GM12892 (cell line): ENCODE data around the gene MAPRE2.

Experiments used
- DNase-seq: peaks from one replicate; pipeline ENCODE4 v3.0.0; 2011; ENCODE audit not compliant: insufficient read length
- FAIRE-seq: peaks from 2 replicates; lab custom pipeline; 2011; peaks lifted over from hg19 to GRCh38; lab: Jason Lieb, UNC
- POLR2A ChIP-seq: IDR thresholded peaks from 2 replicates; pipeline ENCODE4 v1.6.1; 2011; ENCODE audit warnings: low read depth, low read length, control low read depth
- POLR2AphosphoS5 ChIP-seq: IDR thresholded peaks from 2 replicates; pipeline ENCODE4 v1.6.1; 2011; ENCODE audit warnings: low read depth, low read length, control low read depth
- TAF1 ChIP-seq: IDR thresholded peaks from 2 replicates; pipeline ENCODE4 v1.6.1; 2011; ENCODE audit warnings: low read depth, mild to moderate bottlenecking, control low read depth, low read length, borderline replicate concordance

The MAPRE2 gene

DNA sequence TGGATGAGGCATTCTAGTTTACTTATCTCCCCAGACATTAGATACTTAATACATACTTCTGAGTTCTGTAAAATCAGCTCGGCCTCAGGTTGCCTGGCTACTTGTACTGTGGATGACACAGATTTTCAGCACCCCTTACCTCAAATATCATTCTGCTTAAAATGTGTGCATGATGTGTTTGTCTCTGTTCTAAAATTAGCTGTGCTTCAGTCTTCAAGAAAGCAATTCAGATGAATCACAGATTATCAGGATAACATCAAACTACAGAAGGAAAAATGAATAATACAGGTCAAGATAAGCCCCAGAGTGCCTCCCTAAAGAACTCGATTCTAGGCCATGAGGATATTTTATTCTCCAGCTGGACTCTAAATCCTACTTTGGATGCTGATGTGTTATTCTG lies 21.3 kb upstream of the MAPRE2 start:
- no peak for TF ChIP-seq POLR2AphosphoS5
- TF ChIP-seq TAF1: no peak
- FAIRE-seq: no peak

DNA sequence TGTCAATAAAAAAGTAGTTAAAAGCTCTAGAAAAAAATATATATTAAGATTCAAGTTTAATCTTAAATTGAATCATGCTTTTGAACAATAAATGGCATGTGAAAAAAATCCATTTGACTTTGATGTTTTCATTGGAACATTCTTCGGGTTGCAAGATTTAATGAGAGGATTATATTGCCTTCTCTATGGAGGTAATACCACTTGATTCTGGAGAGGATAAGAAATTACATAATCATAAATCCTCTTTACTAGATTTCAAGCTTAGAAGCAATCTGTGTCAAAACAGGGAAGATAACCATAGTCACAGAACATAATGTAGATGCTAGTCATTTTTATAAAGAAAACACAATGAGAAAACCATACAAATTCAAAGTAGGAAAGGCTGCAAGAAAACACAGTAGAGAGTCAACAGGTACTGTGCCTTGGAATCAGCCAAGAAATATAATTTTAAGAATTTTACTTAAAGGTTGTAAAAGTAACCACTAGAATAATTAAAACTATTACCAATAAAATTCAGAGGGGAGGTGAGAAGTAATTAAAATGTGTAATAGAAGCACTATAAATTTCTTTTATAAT lies 18.7 kb upstream of the MAPRE2 start:
- DNase-seq (no peak), FAIRE-seq (no peak)
- no peak for TF ChIP-seq POLR2A
- TF ChIP-seq TAF1: no peak
- no peak for TF ChIP-seq POLR2AphosphoS5

More for the DNA sequence above, 21.3 kb upstream of the MAPRE2 start:
- no peak for DNase-seq

DNA sequence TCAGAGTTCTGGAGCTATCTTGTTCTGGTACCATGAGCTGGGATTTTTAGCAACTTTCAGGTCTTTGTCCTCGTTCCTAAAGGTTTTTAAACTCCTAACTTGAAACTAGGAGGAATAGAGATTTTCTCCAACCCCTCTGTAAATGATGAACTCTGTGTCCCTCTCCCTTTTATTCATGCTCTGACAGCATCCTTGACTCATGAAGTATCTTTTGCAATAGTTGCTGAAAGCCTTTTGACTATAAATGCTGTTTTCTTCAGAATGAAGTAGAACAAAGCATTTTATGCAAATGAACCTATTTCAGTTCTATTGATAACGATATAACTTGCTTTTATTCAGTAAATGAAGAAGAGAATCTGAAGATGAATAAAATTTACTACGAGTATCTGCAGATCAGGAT lies 17.0 kb upstream of the MAPRE2 start:
- DNase-seq: no peak
- TF ChIP-seq POLR2A: no peak
- no peak for TF ChIP-seq TAF1
- TF ChIP-seq POLR2AphosphoS5: no peak
- FAIRE-seq: no peak

DNA sequence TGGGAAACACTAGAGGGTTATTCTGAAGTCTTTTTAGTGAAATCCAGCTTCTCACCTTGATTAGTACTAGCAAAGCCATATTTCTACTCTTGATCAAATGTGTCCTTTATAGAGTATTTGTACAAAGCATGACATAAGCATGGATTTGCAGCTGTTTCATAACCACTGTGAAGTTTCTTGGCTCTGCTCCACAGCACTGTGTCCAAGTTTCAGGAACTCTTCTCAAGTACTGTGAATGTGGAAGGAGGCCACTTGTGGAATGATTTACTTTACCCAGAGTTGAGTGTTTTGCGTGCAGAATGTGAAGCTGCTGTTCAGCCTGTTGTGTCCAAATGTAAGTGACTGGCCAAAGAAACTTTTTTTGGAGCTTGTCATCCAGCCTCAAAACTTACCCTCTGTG lies 16.2 kb upstream of the MAPRE2 start:
- DNase-seq (no peak), FAIRE-seq (no peak)
- TF ChIP-seq POLR2AphosphoS5 (no peak), POLR2A (no peak), TAF1 (no peak)

DNA sequence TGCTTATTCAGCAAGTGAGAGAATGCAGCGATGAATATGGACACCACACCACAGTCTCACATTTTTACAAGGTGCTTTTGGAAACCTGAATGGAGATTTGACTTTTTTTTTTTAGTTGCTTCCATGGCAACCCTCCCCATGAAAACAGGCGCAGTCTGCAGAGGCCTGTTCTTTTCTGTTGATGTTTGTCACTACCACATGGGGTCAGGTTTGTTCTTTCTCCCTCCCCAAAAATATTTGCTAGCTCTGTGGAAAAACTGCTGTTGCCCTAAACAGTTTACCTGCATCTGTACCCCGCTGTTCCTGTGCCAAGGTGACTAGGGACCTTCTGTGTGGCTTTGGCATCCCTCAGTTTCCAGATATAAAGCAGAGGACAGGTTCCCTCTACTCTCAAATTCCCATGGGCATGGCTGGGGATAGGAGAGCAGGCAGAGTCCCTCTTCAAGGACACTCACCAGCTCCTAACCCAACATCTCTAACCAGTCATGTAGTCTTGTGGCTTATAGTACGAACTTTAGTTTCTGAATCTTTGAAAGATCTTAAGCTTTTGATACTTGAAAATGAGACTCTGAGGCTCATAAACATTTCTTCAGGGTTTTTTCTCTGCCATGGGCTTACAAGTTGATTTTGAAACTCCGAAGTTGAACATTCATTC lies 14.7 kb upstream of the MAPRE2 start:
- no peak for DNase-seq
- TF ChIP-seq POLR2AphosphoS5: no peak
- TF ChIP-seq TAF1: no peak
- no peak for TF ChIP-seq POLR2A
- FAIRE-seq: no peak

DNA sequence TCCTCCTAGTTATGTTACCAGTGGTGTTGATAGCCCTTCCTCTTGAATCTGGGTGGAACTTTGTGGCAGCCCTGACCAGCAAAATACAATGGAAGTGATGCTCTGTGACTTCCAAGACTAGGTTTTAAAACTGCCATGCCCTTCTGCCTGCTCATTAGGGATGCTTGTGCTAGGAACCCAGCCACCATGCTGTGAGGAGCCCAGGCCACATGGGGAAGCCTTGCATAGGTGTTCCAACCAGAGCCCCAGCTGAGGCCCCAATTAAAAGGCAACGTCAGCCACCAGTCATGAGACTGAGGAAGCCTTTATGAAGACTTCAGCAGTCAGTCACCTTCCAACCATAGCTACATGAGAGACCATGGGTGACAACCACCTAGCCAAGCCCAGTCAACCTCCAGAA lies 14.0 kb upstream of the MAPRE2 start:
- no peak for FAIRE-seq
- TF ChIP-seq POLR2AphosphoS5: no peak
- TF ChIP-seq POLR2A: no peak
- no peak for TF ChIP-seq TAF1
- DNase-seq: no peak

DNA sequence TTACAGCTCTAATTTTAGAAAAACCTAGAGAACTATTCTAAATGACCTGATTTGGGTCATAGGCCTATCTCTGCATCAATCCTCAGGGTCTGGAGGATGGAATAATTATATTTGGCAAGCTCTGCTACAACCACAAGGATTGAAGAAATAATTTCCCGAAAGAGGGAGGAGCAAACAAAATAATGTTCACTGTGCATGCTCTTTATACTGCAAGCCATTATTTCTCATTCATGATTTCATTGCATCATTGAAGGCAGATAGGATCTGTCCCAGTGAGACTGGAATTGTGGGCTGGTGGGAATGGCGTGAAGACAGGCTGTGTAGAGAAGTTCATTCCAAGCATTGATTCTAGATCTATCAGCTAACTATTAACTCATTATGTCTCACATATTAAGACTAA lies 12.7 kb upstream of the MAPRE2 start:
- no peak for TF ChIP-seq POLR2AphosphoS5
- no peak for TF ChIP-seq POLR2A
- TF ChIP-seq TAF1: no peak
- FAIRE-seq (no peak), DNase-seq (no peak)

DNA sequence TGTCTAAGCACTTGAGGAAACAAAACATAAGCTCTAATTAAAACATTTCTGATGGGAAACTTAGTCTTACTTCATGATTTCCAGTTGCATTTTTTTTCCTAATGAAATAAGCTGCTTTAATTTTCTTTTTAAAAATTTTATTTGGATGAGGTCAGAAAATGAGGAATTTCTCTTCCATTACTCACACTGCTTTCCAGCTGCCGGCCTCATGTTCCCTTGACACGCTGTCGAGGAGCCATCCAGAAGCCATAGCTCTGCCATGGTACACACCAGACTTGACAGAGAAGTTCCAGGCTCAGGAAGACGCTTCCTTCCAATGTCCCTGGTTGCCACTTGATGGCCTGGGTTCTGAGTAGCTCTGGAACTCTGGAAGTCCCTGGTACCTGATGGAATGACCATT lies 12.1 kb upstream of the MAPRE2 start:
- no peak for TF ChIP-seq TAF1
- TF ChIP-seq POLR2AphosphoS5: no peak
- TF ChIP-seq POLR2A: no peak
- FAIRE-seq (peak; percentile 40), DNase-seq (no peak)

DNA sequence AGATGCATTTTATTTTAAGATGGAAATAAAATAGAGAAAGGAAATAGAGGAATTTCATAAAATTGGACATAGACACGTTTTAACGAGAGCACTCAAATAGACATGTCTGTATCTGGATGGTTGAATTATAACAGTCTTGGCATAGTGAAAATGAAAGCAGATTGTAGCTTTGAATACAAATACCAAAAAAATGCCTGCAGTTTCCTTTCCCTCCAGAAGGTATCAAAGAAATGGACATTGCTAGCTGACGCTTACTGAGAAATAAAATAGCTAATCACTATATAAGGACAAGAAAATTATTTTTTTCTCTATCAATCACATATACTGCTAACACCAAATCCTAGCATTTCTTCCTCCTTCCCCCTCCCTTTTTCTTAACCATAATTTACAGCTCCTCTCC lies 11.4 kb upstream of the MAPRE2 start:
- DNase-seq: no peak
- TF ChIP-seq POLR2A: no peak
- no peak for TF ChIP-seq TAF1
- no peak for TF ChIP-seq POLR2AphosphoS5
- FAIRE-seq: no peak

DNA sequence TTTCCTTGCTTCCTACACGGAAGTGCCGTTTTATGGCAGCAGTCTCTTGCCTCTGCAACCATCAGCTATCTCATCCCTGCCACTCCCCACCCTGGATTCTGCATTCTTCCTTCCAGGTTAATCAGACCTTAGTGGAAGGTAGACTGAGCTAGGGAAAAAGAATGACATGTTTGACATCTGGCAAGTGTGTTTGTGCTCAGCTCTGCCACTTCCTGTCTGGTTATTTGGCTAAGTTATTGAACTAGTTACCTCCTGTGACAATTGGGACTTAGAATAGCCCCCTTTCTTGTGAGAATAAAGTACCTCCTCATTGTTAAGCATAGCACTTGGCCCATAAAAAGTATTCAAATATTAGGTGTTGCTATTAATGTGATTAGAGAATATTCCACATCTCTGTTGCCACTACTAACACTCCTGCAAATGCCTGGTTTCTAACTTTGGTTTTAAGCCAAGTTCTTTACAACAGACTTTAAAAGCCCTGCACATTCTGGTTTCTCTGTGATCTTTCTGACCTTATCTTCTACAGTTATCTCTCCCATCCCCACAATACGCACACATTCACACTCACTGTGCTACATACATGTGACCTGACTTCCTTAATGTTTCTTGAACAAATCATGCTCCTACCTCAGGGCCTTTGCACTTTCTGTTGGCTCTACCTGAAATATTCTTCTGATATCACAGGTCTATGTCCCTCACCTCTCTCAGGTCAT lies 10.8 kb upstream of the MAPRE2 start:
- no peak for DNase-seq
- peak; percentile 91 for FAIRE-seq
- no peak for TF ChIP-seq POLR2AphosphoS5
- no peak for TF ChIP-seq POLR2A
- TF ChIP-seq TAF1: 0 out of 2 replicates have a peak, but pooled peaks have one; percentile 42

DNA sequence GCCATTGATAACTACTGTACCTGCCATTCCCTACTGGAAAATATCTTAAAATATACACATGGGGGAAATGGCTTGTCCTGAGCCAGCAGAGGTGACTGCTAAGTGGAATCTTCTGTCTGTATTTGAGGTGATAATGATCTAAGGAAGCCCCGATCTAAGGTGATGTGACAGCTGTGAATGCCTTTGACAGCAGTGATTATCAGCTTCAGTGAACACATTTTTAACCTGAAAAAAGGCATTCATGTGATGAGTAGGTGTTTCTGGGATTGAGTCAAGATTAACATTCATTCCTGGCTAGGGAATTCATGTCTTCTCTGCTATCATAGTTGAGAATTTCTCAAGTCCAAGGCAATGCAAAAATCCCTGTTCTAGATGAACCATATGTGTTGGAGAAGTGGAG lies 9.1 kb upstream of the MAPRE2 start:
- TF ChIP-seq POLR2A: no peak
- TF ChIP-seq TAF1: no peak
- no peak for TF ChIP-seq POLR2AphosphoS5
- DNase-seq (no peak), FAIRE-seq (no peak)

DNA sequence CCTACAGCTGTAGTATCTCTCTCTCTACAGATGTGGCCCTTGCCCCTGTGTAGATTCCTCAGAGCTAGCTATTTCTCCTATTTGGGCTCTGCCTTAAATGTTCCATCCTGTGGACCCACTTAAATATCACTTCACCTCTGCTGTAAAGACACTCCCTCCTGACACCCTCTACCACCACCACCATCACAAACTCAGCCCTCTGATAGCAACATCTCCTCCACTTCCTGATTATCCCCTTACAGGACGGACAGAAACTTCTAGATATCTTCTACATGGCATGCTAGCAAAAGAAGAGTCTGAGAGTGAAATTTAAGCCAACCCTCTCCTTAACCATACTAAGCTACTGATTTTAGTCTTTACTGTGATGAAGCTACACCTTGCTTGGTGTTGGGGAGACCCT lies 3.2 kb upstream of the MAPRE2 start:
- DNase-seq (no peak), FAIRE-seq (no peak)
- TF ChIP-seq TAF1: no peak
- no peak for TF ChIP-seq POLR2A
- no peak for TF ChIP-seq POLR2AphosphoS5

DNA sequence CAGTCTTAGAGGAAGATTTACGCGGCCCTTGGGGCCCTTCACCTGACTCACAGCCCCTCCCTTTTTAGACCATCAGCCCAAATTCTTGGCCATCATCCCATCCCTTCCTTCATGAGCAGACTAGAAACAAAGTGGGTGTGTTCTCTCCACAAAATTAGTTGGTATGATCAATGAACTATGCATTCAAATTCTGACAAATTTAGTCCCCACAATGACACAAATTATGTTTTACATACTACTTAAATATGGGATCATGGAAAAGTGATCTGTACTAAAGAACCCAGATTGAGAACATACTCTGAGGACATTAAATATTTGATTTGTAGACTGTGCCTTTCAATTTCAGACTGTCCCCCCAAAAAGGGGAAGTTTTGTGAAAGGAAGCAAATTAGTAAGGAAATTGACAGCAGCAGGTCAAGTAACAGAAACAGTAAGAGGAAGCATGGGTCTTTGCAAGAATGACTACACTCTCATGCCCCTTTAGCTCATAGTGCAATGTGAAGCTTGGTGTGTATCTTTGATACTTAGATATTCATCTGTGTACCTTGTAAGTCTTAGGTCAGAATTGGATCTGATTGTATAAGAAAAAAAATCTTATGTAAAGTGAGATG lies 2.2 kb upstream of the MAPRE2 start:
- TF ChIP-seq POLR2A (no peak), POLR2AphosphoS5 (no peak), TAF1 (no peak)
- FAIRE-seq (peak; percentile 73), DNase-seq (no peak)
